Osteoblast (primary cell): ENCODE data around the gene RASAL2. TPM values are rescaled to one million over a fixed set of nuclear protein-coding genes. Genes with fewer than 3 reads are reported as not detected.
A peak's percentile ranks its signal among the peaks of the same experiment; 100 is the strongest.

Source experiments
- DNase-seq: peaks from one replicate; pipeline ENCODE4 v3.0.0; 2011; ENCODE audit warnings: low spot score, mixed read lengths; ENCODE audit not compliant: insufficient read length; ENCODE audit errors: missing footprints
- H2AFZ ChIP-seq: 2 replicates; pipeline ENCODE4 v1.6.0; 2011; ENCODE audit warnings: mild to moderate bottlenecking, low read length
- H3K27ac ChIP-seq: 2 replicates; pipeline ENCODE4 v1.5.1; 2011; ENCODE audit warnings: mild to moderate bottlenecking, low read depth, low read length, moderate library complexity
- H3K27me3 ChIP-seq: 2 replicates; pipeline ENCODE4 v1.6.0; 2012; ENCODE audit warnings: mild to moderate bottlenecking, control low read depth, inconsistent platforms, low read length, moderate library complexity; ENCODE audit not compliant: insufficient read depth
- H3K36me3 ChIP-seq: 2 replicates; pipeline ENCODE4 v1.5.1; 2011; ENCODE audit warnings: mild to moderate bottlenecking, low read length, control low read depth, moderate library complexity; ENCODE audit not compliant: insufficient read depth
- H3K4me1 ChIP-seq: 2 replicates; pipeline ENCODE4 v1.5.1; 2011; ENCODE audit warnings: mild to moderate bottlenecking, low read length, control low read depth, moderate library complexity; ENCODE audit not compliant: insufficient read depth
- H3K4me2 ChIP-seq: 2 replicates; pipeline ENCODE4 v1.6.0; 2011; ENCODE audit warnings: mild to moderate bottlenecking, low read length; ENCODE audit not compliant: insufficient read depth
- H3K4me3 ChIP-seq: fragments of 200-600 bp; sonication (generic); 3 replicates; pipeline ENCODE4 v1.5.1; 2012; ENCODE audit warnings: mild to moderate bottlenecking, low read length, inconsistent platforms; ENCODE audit not compliant: insufficient read depth
- H3K79me2 ChIP-seq: 2 replicates; pipeline ENCODE4 v1.6.0; 2012; ENCODE audit warnings: mild to moderate bottlenecking, low read length, control low read depth, inconsistent platforms; ENCODE audit not compliant: insufficient read depth
- H3K9me3 ChIP-seq: 2 replicates; pipeline ENCODE4 v1.5.1; 2011; ENCODE audit warnings: low read depth, low read length, control low read depth
- H4K20me1 ChIP-seq: 2 replicates; pipeline ENCODE4 v1.6.0; 2012; ENCODE audit warnings: mild to moderate bottlenecking, low read length, control low read depth; ENCODE audit not compliant: insufficient read depth
- total RNA-seq: library from RNA; depleted of rRNA; stranded (reverse); fragments of >200 nt; gene quantifications from 2 replicates; pipeline ENCODE4 v1.2.3, GENCODE V29; 2012
- TF ChIP-seq, protein P1 (sequence below): IDR thresholded peaks from 2 replicates; pipeline ENCODE4 v1.5.1; 2011; ENCODE audit warnings: mild to moderate bottlenecking, low read depth, low read length, moderate library complexity; ENCODE audit errors: extremely low read depth

The RASAL2 gene
- total RNA-seq, 1 donor: 59.4 TPM

DNA sequence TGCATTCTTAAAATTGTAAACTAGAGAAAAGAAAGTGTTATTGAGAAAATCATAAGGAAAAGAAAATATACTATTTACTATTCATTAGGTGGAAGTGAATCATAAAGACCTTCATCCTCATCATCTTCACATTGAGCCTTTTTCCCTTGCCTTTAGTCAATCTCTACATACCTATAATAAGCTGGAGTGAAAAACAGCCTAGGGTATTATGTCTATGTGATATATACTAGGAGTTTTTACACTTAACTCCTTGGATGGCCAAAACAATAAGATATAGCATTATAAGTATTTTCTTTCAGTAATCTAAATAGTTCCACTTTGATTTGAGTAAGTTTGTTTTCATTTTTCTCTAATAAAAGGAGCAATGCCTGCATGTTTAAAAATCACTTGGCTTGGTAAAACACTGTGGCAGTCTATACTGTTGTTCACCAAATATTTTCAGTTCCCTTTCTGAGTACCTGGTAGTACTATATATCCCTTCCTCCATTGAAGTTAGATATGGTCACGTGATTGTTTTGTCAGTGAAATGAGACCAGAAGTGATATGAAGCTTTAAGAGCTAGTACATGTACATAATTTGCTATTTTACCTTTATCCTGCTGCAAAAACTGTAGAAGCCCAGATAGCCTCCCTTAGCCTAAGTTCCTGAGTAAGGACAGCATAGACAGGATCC is 324.5 kb downstream of the RASAL2 start:
- Histone ChIP-seq H3K79me2 (no peaks in the 10 kb centered on the region), H3K9me3 (no peaks in the 10 kb centered on the region), H3K27me3 (no peaks in the 10 kb centered on the region), H3K27ac (no peak overlapping the region), H3K4me3 (no peak overlapping the region), H3K4me1 (no peaks in the 10 kb centered on the region), H2AFZ (no peak overlapping the region), H4K20me1 (no peaks in the 10 kb centered on the region), H3K4me2 (no peak overlapping the region), H3K36me3 (no peaks in the 10 kb centered on the region)
- no peak for DNase-seq
- TF ChIP-seq, protein P1, sequence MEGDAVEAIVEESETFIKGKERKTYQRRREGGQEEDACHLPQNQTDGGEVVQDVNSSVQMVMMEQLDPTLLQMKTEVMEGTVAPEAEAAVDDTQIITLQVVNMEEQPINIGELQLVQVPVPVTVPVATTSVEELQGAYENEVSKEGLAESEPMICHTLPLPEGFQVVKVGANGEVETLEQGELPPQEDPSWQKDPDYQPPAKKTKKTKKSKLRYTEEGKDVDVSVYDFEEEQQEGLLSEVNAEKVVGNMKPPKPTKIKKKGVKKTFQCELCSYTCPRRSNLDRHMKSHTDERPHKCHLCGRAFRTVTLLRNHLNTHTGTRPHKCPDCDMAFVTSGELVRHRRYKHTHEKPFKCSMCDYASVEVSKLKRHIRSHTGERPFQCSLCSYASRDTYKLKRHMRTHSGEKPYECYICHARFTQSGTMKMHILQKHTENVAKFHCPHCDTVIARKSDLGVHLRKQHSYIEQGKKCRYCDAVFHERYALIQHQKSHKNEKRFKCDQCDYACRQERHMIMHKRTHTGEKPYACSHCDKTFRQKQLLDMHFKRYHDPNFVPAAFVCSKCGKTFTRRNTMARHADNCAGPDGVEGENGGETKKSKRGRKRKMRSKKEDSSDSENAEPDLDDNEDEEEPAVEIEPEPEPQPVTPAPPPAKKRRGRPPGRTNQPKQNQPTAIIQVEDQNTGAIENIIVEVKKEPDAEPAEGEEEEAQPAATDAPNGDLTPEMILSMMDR: no peak

DNA sequence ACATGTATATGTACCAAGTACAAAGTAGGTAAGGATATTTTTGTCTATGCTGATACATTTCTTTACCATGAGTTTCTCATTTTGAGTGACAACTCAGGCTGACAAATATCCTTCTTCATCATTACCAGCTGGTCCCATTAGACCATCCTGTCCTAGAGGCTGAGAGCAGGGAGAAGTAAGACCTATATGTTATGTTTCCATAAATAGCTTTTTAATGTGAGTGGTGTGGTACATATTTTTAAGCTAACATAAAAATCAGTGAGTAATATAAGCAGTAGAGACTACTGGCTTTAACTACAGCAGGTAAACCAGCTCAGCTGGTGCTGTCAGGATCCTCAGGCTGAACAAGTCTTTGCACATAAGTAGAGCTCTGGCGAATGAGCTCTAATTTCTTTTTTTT is 340.5 kb downstream of the RASAL2 start:
- no peak overlapping the region for H3K27ac ChIP-seq
- H3K4me3 ChIP-seq: no peak overlapping the region
- H3K27me3 ChIP-seq: no peaks in the 10 kb centered on the region
- no peaks in the 10 kb centered on the region for H3K36me3 ChIP-seq
- H3K9me3 ChIP-seq: no peaks in the 10 kb centered on the region
- no peaks in the 10 kb centered on the region for H3K4me1 ChIP-seq
- no peaks in the 10 kb centered on the region for H3K79me2 ChIP-seq
- DNase-seq: peak; percentile 14
- TF ChIP-seq, protein P1: no peak
- no peak overlapping the region for H3K4me2 ChIP-seq
- H2AFZ ChIP-seq: no peak overlapping the region
- no peaks in the 10 kb centered on the region for H4K20me1 ChIP-seq

DNA sequence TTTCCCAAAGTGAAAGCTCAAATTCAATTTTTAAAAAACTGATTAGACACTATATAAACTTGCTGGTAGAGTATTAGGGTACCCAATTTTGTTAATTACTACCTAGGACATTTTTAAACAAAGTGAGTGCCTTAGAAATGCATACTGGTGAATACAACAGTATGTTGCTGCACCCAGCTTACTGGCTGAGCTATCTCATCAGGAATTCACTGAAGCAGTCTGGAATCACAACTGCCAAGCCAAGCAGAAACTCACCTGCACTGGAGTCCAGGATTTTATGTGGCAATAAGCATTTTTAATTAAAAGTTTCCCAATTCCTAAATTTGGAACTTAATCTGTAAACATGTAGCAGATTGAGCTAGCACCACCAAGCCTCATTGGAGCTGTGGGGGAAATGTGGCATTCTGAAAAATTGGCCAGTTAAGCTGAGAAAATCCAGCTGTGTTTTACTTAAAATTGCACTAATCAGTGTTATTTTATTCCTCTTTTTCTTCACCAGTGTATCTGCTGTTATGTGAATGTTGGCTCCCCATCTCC is 341.1 kb downstream of the RASAL2 start:
- no peak overlapping the region for H2AFZ ChIP-seq
- H3K27ac ChIP-seq: no peak overlapping the region
- H3K36me3 ChIP-seq: no peaks in the 10 kb centered on the region
- no peaks in the 10 kb centered on the region for H3K9me3 ChIP-seq
- no peaks in the 10 kb centered on the region for H4K20me1 ChIP-seq
- no peak for DNase-seq
- H3K79me2 ChIP-seq: no peaks in the 10 kb centered on the region
- H3K27me3 ChIP-seq: no peaks in the 10 kb centered on the region
- no peak overlapping the region for H3K4me3 ChIP-seq
- H3K4me2 ChIP-seq: no peak overlapping the region
- TF ChIP-seq, protein P1: no peak
- no peaks in the 10 kb centered on the region for H3K4me1 ChIP-seq

DNA sequence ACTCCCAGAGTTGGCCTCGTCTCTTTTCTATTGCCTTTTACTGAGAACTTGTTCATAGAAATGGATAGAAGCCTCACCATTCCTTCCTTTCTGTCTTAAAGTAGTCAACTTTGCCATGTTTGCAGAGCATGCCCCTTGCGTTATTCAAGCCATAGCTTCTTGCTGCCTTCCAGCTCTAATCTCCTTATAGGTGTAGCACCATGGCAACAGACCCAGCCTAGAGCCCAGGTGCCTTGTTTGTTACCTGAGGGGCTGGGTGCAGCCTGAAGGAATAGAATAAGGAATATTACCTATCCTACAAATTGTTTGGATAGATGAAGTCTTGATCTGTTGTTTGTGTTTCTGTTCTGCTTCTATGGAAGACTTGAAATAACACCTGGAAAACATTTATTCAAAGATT is 343.0 kb downstream of the RASAL2 start:
- no peaks in the 10 kb centered on the region for H3K4me1 ChIP-seq

More for the DNA sequence above, 343.0 kb downstream of the RASAL2 start:
- Histone ChIP-seq H4K20me1 (no peaks in the 10 kb centered on the region), H3K27me3 (no peaks in the 10 kb centered on the region), H3K9me3 (no peaks in the 10 kb centered on the region), H3K4me2 (no peak overlapping the region), H3K27ac (no peak overlapping the region), H3K79me2 (no peaks in the 10 kb centered on the region), H2AFZ (no peak overlapping the region), H3K36me3 (peaks cover 3% of the 10 kb centered on the region), H3K4me3 (no peak overlapping the region)
- TF ChIP-seq, protein P1: no peak
- DNase-seq: no peak
